Ecto neural progenitor cell (in vitro differentiated cells): ENCODE data around the gene JAZF1.

ENCODE experiments used
- DNase-seq: peaks from one replicate; pipeline ENCODE4 v3.0.0-alpha.2; 2018; ENCODE audit warnings: low spot score

JAZF1 gene

GRCh38 chr7:28106321-28106829 is 74.2 kb downstream of the JAZF1 start:
- DNase-seq = no peak

GRCh38 chr7:28105234-28105633 is 75.4 kb downstream of the JAZF1 start:
- no peak for DNase-seq

- DNase-seq = no peak
These were observed 75.8 kb downstream of the JAZF1 start for GRCh38 chr7:28104811-28105210.

GRCh38 chr7:28104041-28104541 is 76.5 kb downstream of the JAZF1 start:
- no peak for DNase-seq

GRCh38 chr7:28102797-28103196 is 77.8 kb downstream of the JAZF1 start:
- no peak for DNase-seq

- DNase-seq = no peak
These were observed 83.9 kb downstream of the JAZF1 start for GRCh38 chr7:28096713-28097112.

GRCh38 chr7:28095231-28095630 is 85.4 kb downstream of the JAZF1 start:
- no peak for DNase-seq

GRCh38 chr7:28093623-28094232 is 86.9 kb downstream of the JAZF1 start:
- DNase-seq = peak; percentile 90

GRCh38 chr7:28091190-28091589 is 89.4 kb downstream of the JAZF1 start:
- DNase-seq = no peak

- no peak for DNase-seq
These were observed 91.5 kb downstream of the JAZF1 start for GRCh38 chr7:28088901-28089714.

- no peak for DNase-seq
These were observed 92.6 kb downstream of the JAZF1 start for GRCh38 chr7:28088032-28088431.

- no peak for DNase-seq
These were observed 94.4 kb downstream of the JAZF1 start for GRCh38 chr7:28086198-28086597.

- no peak for DNase-seq
These were observed 96.3 kb downstream of the JAZF1 start for GRCh38 chr7:28083998-28084985.

GRCh38 chr7:28083164-28083997 is 97.2 kb downstream of the JAZF1 start:
- DNase-seq = no peak

- no peak for DNase-seq
These were observed 98.5 kb downstream of the JAZF1 start for GRCh38 chr7:28082071-28082470.

GRCh38 chr7:28081016-28081415 is 99.6 kb downstream of the JAZF1 start:
- no peak for DNase-seq

- DNase-seq = no peak
These were observed 102.3 kb downstream of the JAZF1 start for GRCh38 chr7:28078036-28078901.

GRCh38 chr7:28077616-28078015 is 103.0 kb downstream of the JAZF1 start:
- no peak for DNase-seq

- no peak for DNase-seq
These were observed 104.0 kb downstream of the JAZF1 start for GRCh38 chr7:28076423-28077200.
